ENCODE results near the gene CELF2. TPM values are rescaled to one million over a fixed set of nuclear protein-coding genes. Genes with fewer than 3 reads are reported as not detected.

Gene CELF2
- polyA plus RNA-seq, 1 donor from 2014 or later, result 55.5 TPM

DNA sequence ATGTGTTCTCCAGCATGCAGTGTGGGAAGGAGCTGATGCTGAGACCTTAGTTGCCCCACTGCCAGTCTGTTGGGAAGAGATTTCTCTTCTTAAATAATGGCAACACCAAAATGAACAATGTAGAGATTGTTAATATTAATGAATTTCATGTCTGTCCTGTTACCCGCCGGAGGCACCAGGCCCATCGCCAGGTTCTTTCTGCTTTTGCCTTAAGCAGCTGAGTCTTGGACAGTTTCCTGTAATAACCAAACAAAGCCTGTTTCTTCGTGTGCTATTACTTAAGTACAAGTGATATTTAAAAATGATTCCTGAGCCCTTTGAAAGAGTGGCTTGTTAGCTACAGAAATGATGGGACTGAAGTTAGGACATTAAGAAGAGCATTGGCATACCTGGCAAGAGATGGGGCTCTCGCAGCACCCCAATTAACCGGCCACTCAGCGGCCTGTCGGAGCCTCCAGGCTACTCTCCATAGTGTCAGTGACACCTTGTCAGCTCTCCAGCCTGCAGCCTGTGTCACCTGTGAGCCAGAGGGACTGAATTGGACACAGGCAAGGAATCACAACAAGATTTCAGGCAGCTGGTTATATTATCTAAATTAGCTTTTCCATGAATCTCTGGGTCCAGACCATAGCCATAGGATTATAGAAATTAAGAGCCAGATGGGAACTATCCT is 142.0 kb downstream of the CELF2 start:
- H3F3A ChIP-seq (ENCODE audit: insufficient read depth, low read length, poor library complexity, severe bottlenecking), result peaks cover 6% of the 10 kb centered on the region
- no peak overlapping the region for H3K27ac ChIP-seq (ENCODE audit: low read length)
- TF ChIP-seq, protein P1, sequence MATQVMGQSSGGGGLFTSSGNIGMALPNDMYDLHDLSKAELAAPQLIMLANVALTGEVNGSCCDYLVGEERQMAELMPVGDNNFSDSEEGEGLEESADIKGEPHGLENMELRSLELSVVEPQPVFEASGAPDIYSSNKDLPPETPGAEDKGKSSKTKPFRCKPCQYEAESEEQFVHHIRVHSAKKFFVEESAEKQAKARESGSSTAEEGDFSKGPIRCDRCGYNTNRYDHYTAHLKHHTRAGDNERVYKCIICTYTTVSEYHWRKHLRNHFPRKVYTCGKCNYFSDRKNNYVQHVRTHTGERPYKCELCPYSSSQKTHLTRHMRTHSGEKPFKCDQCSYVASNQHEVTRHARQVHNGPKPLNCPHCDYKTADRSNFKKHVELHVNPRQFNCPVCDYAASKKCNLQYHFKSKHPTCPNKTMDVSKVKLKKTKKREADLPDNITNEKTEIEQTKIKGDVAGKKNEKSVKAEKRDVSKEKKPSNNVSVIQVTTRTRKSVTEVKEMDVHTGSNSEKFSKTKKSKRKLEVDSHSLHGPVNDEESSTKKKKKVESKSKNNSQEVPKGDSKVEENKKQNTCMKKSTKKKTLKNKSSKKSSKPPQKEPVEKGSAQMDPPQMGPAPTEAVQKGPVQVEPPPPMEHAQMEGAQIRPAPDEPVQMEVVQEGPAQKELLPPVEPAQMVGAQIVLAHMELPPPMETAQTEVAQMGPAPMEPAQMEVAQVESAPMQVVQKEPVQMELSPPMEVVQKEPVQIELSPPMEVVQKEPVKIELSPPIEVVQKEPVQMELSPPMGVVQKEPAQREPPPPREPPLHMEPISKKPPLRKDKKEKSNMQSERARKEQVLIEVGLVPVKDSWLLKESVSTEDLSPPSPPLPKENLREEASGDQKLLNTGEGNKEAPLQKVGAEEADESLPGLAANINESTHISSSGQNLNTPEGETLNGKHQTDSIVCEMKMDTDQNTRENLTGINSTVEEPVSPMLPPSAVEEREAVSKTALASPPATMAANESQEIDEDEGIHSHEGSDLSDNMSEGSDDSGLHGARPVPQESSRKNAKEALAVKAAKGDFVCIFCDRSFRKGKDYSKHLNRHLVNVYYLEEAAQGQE (IDR thresholded peaks at IDR 0.05; ENCODE audit: borderline replicate concordance), result no peak
- H3K4me2 ChIP-seq (ENCODE audit: low read length), result no peak overlapping the region
- H3K9ac ChIP-seq (ENCODE audit: low read length), result no peak overlapping the region
- H3K9me3 ChIP-seq (ENCODE audit: low read length), result no peaks in the 10 kb centered on the region
- H2AFZ ChIP-seq (ENCODE audit: low read depth, low read length), result no peak overlapping the region
- no peaks in the 10 kb centered on the region for H4K20me1 ChIP-seq (ENCODE audit: insufficient read depth)
- H3K79me2 ChIP-seq (replicated peaks; ENCODE audit: insufficient read depth, low read length), result peaks cover 14% of the 10 kb centered on the region
- no peaks in the 10 kb centered on the region for H3K36me3 ChIP-seq (ENCODE audit: insufficient read depth, low read length)
- no peaks in the 10 kb centered on the region for H3K9me2 ChIP-seq (ENCODE audit: insufficient read depth, low read length)
- H3K4me3 ChIP-seq (ENCODE audit: low read length), result no peak overlapping the region
- no peaks in the 10 kb centered on the region for H3K27me3 ChIP-seq (ENCODE audit: insufficient read depth, low read depth, low read length)

GRCh38 chr10:11161096-11161495 is 143.4 kb downstream of the CELF2 start:
- no peaks in the 10 kb centered on the region for H3K36me3 ChIP-seq (ENCODE audit: insufficient read depth, low read length)
- H3K79me2 ChIP-seq (replicated peaks; ENCODE audit: insufficient read depth, low read length), result peaks cover 17% of the 10 kb centered on the region
- no peaks in the 10 kb centered on the region for H3K9me3 ChIP-seq (ENCODE audit: low read length)
- H3K27ac ChIP-seq (ENCODE audit: low read length), result no peak overlapping the region
- H3K9ac ChIP-seq (ENCODE audit: low read length), result no peak overlapping the region
- H4K20me1 ChIP-seq (ENCODE audit: insufficient read depth), result no peaks in the 10 kb centered on the region
- H2AFZ ChIP-seq (ENCODE audit: low read depth, low read length), result no peak overlapping the region
- H3K9me2 ChIP-seq (ENCODE audit: insufficient read depth, low read length), result no peaks in the 10 kb centered on the region
- no peak overlapping the region for H3K4me3 ChIP-seq (ENCODE audit: low read length)
- no peaks in the 10 kb centered on the region for H3K27me3 ChIP-seq (ENCODE audit: insufficient read depth, low read depth, low read length)
- no peaks in the 10 kb centered on the region for H3F3A ChIP-seq (ENCODE audit: insufficient read depth, low read length, poor library complexity, severe bottlenecking)
- TF ChIP-seq EP300 (conservative IDR thresholded peaks at IDR 0.05; ENCODE audit: poor library complexity, severe bottlenecking), result no peak
- TF ChIP-seq MXI1 (conservative IDR thresholded peaks at IDR 0.05; ENCODE audit: poor library complexity, severe bottlenecking), result no peak
- no peak for TF ChIP-seq TAF1 (IDR thresholded peaks at IDR 0.05; ENCODE audit: low read depth)
- no peak for TF ChIP-seq EZH2 (IDR thresholded peaks at IDR 0.05; ENCODE audit: borderline replicate concordance, insufficient read depth, low read length, poor library complexity, severe bottlenecking)
- no peak for TF ChIP-seq POLR2AphosphoS5 (IDR thresholded peaks at IDR 0.05)
- TF ChIP-seq, protein P1 (IDR thresholded peaks at IDR 0.05; ENCODE audit: borderline replicate concordance), result no peak
- no peak for TF ChIP-seq SMC3 (conservative IDR thresholded peaks at IDR 0.05; ENCODE audit: poor library complexity)
- TF ChIP-seq, protein P2, sequence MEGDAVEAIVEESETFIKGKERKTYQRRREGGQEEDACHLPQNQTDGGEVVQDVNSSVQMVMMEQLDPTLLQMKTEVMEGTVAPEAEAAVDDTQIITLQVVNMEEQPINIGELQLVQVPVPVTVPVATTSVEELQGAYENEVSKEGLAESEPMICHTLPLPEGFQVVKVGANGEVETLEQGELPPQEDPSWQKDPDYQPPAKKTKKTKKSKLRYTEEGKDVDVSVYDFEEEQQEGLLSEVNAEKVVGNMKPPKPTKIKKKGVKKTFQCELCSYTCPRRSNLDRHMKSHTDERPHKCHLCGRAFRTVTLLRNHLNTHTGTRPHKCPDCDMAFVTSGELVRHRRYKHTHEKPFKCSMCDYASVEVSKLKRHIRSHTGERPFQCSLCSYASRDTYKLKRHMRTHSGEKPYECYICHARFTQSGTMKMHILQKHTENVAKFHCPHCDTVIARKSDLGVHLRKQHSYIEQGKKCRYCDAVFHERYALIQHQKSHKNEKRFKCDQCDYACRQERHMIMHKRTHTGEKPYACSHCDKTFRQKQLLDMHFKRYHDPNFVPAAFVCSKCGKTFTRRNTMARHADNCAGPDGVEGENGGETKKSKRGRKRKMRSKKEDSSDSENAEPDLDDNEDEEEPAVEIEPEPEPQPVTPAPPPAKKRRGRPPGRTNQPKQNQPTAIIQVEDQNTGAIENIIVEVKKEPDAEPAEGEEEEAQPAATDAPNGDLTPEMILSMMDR (IDR thresholded peaks at IDR 0.05; ENCODE audit: poor library complexity, severe bottlenecking), result no peak
- TF ChIP-seq RAD21 (conservative IDR thresholded peaks at IDR 0.05), result no peak
- no peak overlapping the region for H3K4me2 ChIP-seq (ENCODE audit: low read length)
